ENCODE results near the gene HLA-DQA2. TPM values are rescaled to one million over a fixed set of nuclear protein-coding genes. Genes with fewer than 3 reads are reported as not detected.
"Not testable (repeated sequence)": the region's sequence is repeated elsewhere in the genome, so short reads cannot be mapped to it uniquely, and the experiment has no call there.

Gene HLA-DQA2
- polyA plus RNA-seq, 3 donors: 0.37 to 1.4 TPM; not detected in 1

DNA sequence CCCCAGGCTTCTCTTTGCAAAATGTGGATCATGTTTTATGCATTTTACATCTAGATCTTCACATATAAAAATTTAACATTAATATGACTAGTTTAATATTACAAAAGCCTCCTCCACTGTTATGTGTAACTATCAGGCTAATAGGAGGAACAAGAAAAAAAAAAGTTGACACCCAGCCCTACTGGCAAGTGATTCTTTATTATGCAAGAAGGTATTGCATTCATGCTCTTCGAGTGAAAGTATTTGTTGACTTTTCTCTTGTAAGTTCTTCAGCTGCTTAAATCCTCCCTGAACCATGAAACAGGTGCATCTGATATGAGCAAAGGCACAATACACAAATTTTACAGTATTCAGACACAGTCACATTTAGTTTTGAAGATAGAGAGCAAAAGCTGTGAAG, 22.9 kb downstream of the HLA-DQA2 start:
- DNase-seq (ENCODE audit: extremely low read depth in 1 of 11, low read depth in 9 of 11, low spot score in 4 of 11): no peak

DNA sequence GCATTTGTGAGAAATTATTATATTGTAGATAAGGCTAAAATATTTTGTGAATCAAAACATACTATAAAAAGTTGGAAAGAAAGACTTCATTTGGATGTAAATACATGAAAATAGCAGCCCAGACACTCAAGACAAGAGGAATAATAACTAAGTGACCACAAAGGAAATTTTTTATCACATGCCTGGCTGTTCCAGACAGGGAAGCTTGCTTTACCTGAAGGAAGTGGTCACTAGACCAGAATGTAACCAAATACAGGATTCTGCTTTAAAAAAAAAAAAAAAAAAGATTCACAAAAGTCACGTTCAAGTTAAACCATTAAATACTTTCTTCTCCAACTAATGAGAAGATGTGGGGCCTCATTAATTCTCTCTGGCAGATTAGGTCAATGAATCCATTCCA, 31.5 kb downstream of the HLA-DQA2 start:
- DNase-seq (ENCODE audit: extremely low read depth in 1 of 11, low read depth in 9 of 11, low spot score in 4 of 11): no peak

DNA sequence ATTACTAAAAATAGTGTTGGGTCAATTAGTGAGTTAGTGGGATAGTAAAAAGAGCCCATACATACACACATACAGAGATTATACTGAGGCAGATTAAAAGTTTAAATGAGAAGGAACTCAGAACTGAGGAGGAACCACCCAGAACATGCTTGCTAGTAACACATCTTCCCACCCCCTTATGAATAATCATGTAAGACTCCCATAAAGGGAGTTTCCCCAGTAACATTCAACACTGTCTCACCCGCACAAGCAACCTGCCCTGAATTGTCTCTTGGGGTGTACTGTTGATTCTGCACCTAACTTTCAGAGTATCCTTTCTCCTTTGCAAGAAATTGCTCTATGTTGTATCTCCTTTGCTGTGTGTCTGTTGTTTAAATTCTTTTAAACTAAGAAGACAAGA, 33.2 kb downstream of the HLA-DQA2 start:
- no peak for DNase-seq (ENCODE audit: extremely low read depth in 1 of 11, low read depth in 9 of 11, low spot score in 4 of 11)

DNA sequence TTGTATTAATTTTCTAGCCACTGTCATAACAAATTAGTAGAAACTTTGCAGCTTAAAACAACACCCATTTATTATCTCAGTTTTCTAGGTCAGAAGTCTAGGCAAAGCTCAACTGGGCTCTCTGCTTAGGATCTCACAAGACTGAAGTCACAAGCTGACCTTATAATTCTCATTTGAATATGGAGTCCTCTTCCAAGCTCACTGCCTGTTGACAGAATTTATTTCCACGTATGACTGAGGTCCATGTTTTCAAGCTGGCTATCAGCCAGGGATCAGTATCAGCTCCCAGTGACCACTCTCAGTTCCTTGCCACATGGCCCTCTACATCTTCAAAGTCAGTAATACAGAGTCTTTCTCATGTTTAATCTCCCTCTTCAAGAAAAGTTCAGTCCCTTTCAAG, 33.9 kb downstream of the HLA-DQA2 start:
- DNase-seq (ENCODE audit: extremely low read depth in 1 of 11, low read depth in 9 of 11, low spot score in 4 of 11): no peak

DNA sequence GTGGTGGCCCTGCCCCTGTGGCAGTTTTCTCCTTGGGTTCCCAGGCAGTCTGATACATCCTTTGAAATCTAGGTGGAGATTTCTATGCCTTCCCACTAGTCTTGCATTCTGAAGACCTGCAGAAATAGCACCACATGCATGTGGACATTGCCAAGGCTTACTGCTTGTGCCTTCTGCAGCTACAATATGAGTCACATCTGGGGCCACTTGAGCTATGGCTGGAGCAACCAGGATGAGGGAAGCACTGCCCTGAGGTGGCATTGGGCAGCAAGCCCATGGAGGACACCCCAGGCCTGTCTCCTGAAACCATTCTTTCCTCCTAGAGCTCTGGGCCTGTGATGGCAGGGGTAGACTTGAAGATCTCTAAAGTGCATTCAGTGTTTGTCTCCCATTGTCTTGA, 37.8 kb downstream of the HLA-DQA2 start:
- DNase-seq (ENCODE audit: extremely low read depth in 1 of 11, low read depth in 9 of 11, low spot score in 4 of 11): no peak

DNA sequence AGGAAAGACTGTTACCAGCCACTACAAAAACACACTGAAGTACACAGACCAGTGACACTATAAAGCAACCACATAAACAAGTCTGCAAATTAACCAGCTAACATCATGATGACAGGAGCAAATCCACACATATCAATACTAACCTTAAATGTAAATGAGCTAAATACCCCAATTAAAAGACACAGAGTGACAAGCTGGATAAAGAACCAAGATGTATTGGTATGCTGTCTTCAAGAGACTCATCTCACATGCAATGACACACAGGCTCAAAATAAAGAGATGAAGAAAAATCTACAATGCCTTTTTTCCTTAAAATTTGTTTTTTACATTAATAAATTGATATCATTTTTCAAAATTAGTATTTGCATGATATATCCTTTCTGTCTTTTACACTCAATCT, 41.7 kb downstream of the HLA-DQA2 start:
- not testable (repeated sequence) for DNase-seq (ENCODE audit: extremely low read depth in 1 of 11, low read depth in 9 of 11, low spot score in 4 of 11)

DNA sequence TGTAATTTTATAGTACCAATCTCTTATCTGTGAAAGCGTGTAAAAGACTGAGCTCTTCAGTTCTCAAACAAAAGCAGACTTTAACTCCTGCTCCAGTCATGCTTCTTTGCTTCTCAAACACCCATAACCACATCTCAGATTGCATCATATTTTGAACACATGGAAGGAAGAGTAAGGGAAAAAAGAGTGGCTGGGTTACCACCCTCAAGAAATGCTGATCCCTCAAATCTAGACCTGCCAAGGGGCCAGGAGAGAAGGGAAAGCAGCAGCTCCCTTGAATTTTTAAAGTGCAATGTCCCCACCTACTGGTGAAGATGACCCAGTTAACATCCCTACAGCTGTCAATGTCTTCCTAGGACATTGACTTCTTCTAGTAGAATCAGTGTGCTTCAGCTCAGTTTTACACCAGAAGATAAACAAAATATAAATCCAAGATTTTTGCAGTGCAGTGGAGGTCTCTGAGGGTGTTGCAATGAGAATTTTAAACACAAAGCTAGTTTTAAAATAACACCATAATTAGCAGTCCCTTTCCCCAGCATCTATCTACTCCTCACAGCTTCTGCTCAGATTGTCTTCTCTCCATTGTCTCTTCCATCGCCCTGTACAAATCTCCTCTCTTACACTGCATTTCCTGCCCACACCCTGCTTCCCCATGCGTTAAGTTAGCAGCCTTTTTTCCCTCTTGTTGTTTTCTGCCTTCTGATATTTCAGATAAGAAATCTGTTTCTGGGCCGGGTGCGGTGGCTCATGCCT, 44.8 kb downstream of the HLA-DQA2 start:
- peak; percentile 17 to 65 (median 48) for DNase-seq (ENCODE audit: extremely low read depth in 1 of 11, low read depth in 9 of 11, low spot score in 4 of 11)

DNA sequence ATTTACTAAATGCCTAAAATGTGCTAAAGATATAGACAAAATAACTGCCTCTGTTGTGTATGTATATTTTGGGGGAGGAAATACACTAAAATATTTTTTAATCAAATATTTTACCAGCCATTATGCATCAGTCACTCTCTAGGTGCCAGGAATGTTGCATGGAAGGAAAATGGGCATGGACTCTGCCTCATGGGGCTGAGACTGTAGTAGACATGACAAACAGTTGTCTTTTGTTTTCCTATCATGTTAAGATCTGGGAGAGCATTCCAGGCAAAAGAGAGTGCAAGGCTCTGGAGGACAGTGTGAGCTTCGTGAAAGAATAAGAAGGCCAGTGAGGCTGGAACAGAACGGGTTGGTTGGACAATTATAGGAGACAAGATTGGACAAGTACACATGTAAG, 49.1 kb downstream of the HLA-DQA2 start:
- no peak for DNase-seq (ENCODE audit: extremely low read depth in 1 of 11, low read depth in 9 of 11, low spot score in 4 of 11)

DNA sequence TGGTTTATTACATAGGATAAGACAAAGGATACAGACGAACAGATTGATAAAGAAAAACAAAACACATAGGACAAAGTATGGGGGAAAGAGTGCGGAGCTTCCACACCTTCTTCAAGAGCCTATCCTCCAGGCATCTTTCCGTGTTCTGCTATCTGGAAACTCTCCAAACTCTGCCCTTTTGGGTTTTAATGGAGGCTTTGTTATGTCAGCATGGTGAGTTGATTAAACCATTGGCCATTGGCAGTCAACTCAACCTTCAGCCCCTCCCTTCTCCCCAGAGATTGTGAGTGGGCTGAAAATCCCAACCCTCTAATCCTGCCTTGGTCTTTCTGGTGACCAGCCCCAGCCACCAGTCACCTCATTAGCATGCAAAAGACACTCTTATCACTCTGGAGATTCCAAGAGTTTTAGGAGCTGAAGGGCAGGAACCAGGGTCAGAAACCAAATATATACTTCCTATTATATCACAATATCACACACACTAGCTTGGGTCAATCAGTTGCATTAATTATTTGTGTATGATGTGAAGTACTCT, 51.8 kb downstream of the HLA-DQA2 start:
- no peak for DNase-seq (ENCODE audit: extremely low read depth in 1 of 11, low read depth in 9 of 11, low spot score in 4 of 11)

DNA sequence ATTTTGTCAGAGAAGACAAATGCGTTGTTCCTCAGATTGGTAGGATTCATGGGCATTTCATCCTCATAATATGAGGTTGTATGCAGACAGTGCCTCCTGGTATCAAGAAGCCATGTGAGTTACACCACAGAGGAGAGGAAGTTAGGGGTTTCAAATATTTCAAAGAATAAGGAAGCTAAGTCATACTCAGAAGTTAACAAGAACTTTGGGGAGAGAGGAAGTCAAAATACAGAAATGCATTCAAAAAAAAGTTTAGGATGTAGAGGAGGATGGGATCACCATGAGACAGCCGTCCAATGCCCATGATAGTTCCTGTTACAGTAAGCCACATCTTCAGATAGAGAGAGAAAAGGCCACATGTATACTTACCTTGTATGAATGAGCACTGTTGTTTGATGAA, 53.3 kb downstream of the HLA-DQA2 start:
- DNase-seq (ENCODE audit: extremely low read depth in 1 of 11, low read depth in 9 of 11, low spot score in 4 of 11): no peak

Other genes with a start within 250 kb of the HLA-DQA2 start
- 10 to 100 TPM in 2 of 3 donors, 1 to 10 TPM in 1; 2.0 to 26.9 (median 13.3) TPM for gene HLA-DRB5, start 211.1 kb upstream of the HLA-DQA2 start, polyA plus RNA-seq (ENCODE audit: insufficient read length in 3 of 3)
- gene HLA-DRB1, start 151.5 kb upstream of the HLA-DQA2 start, polyA plus RNA-seq (ENCODE audit: insufficient read length in 3 of 3): 10 to 100 TPM; 23.4 to 61.1 (median 49.0) TPM
- 1 to 10 TPM; 1.8 to 7.9 (median 2.8) TPM for gene HLA-DQA1, start 104.0 kb upstream of the HLA-DQA2 start, polyA plus RNA-seq (ENCODE audit: insufficient read length in 3 of 3)
- gene HLA-DQB1, start 74.7 kb upstream of the HLA-DQA2 start, polyA plus RNA-seq (ENCODE audit: insufficient read length in 3 of 3): 10 to 100 TPM in 1 of 3 donors, 1 to 10 TPM in 2; 6.9 to 11.4 (median 7.7) TPM
- 1 to 10 TPM in 1 of 3 donors, under 1 TPM in 1, not detected in 1; 0.57 to 1.8 TPM for gene HLA-DQB2, start 22.1 kb downstream of the HLA-DQA2 start, polyA plus RNA-seq (ENCODE audit: insufficient read length in 3 of 3)
- under 1 TPM; 0.10 to 0.21 (median 0.16) TPM for gene HLA-DOB, start 75.6 kb downstream of the HLA-DQA2 start, polyA plus RNA-seq (ENCODE audit: insufficient read length in 3 of 3)
- gene TAP2, start 97.3 kb downstream of the HLA-DQA2 start, polyA plus RNA-seq (ENCODE audit: insufficient read length in 3 of 3): 10 to 100 TPM in 1 of 3 donors, 1 to 10 TPM in 2; 9.4 to 19.7 (median 9.5) TPM
- gene PSMB8, start 102.7 kb downstream of the HLA-DQA2 start, polyA plus RNA-seq (ENCODE audit: insufficient read length in 3 of 3): 10 to 100 TPM; 19.7 to 22.3 (median 20.4) TPM
- 10 to 100 TPM in 1 of 3 donors, 1 to 10 TPM in 2; 8.2 to 12.3 (median 8.3) TPM for gene TAP1, start 112.3 kb downstream of the HLA-DQA2 start, polyA plus RNA-seq (ENCODE audit: insufficient read length in 3 of 3)
- gene PSMB9, start 112.8 kb downstream of the HLA-DQA2 start, polyA plus RNA-seq (ENCODE audit: insufficient read length in 3 of 3): 1 to 10 TPM; 5.1 to 6.7 (median 5.1) TPM
- 10 to 100 TPM; 51.8 to 75.3 (median 65.9) TPM for gene HLA-DMB, start 199.6 kb downstream of the HLA-DQA2 start, polyA plus RNA-seq (ENCODE audit: insufficient read length in 3 of 3)
- gene HLA-DMA, start 211.7 kb downstream of the HLA-DQA2 start, polyA plus RNA-seq (ENCODE audit: insufficient read length in 3 of 3): 10 to 100 TPM; 13.9 to 24.6 (median 22.5) TPM
- 100 to 1,000 TPM; 298 to 338 (median 312) TPM for gene BRD2, start 227.2 kb downstream of the HLA-DQA2 start, polyA plus RNA-seq (ENCODE audit: insufficient read length in 3 of 3)

Measured in renal cortex interstitium (tissue), 11 donors.